Stimulated activated naive CD8-positive, alpha-beta T cell treated with anti-CD3 and anti-CD28 coated beads, Interleukin-15, Interleukin-2, amounts not matched to agents 100 ng/mL and 50 ng/mL, for 24 hours (primary cell): ENCODE results near the gene EIF2AK2.

Source experiments
- H3K27ac Mint-ChIP-seq: one replicate; pipeline ENCODE4 v1.8.0; 2021; ENCODE audit warnings: mild to moderate bottlenecking, mixed read lengths
- H3K27me3 Mint-ChIP-seq: one replicate; pipeline ENCODE4 v1.8.0; 2021; ENCODE audit warnings: mixed read lengths
- H3K36me3 Mint-ChIP-seq: one replicate; pipeline ENCODE4 v1.8.0; 2021; ENCODE audit warnings: low read depth, mixed read lengths
- H3K4me1 Mint-ChIP-seq: one replicate; pipeline ENCODE4 v1.8.0; 2021; ENCODE audit warnings: low read depth, mixed read lengths
- H3K4me3 Mint-ChIP-seq: one replicate; pipeline ENCODE4 v1.8.0; 2021; ENCODE audit warnings: mild to moderate bottlenecking, mixed read lengths
- H3K9me3 Mint-ChIP-seq: one replicate; pipeline ENCODE4 v1.8.0; 2021; ENCODE audit warnings: mixed read lengths

EIF2AK2 gene

DNA sequence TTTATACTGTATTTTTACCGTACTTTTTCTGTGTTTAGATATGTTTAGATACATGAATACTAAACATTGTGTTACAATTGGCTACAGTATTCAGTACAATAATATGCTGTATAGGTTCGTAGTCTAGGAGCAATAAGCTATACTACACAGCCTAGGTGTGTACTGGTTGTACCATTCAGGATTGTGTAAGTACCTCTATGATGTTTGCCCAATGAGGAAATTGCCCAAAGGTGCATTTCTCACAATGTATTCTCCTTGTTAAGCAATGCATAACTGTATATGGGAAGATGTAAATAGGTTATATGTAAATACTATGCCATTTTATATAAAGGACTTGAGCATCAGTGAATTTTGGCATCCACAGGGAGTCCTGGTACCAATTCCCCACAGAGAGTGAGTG, 10.7 kb downstream of the EIF2AK2 start:
- Mint-ChIP-seq H3K4me3 (no peak overlapping the region), H3K27me3 (no peaks in the 10 kb centered on the region), H3K36me3 (peaks cover 54% of the 10 kb centered on the region), H3K4me1 (peaks cover 17% of the 10 kb centered on the region), H3K9me3 (no peaks in the 10 kb centered on the region), H3K27ac (no peak overlapping the region)

GRCh38 chr2:37143974-37144373, 12.8 kb downstream of the EIF2AK2 start:
- Mint-ChIP-seq H3K4me1 (peaks cover 1% of the 10 kb centered on the region), H3K36me3 (peaks cover 63% of the 10 kb centered on the region), H3K27me3 (no peaks in the 10 kb centered on the region), H3K27ac (no peak overlapping the region), H3K9me3 (no peaks in the 10 kb centered on the region), H3K4me3 (no peak overlapping the region)

DNA sequence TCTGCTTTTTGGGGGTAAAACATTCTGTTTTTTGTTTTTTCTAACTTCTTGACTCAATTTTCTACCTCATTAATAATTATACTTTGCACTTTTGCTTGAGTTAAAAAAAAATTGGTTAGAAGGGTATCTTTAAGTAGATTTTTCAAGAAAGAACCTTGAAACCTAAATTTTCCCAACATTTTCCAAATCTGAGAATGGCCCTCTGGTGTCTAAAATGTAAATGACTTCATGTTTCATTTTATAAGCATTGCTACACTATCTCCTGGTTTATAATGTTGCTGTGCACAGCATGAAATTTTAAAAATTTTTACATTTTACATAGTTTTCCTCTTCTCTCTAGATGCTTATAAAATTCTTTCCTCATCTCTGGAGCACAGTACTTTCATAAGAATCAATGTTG, 14.2 kb downstream of the EIF2AK2 start:
- no peak overlapping the region for H3K27ac Mint-ChIP-seq
- no peaks in the 10 kb centered on the region for H3K27me3 Mint-ChIP-seq
- no peak overlapping the region for H3K4me3 Mint-ChIP-seq
- no peaks in the 10 kb centered on the region for H3K4me1 Mint-ChIP-seq
- H3K36me3 Mint-ChIP-seq: peaks cover 60% of the 10 kb centered on the region
- H3K9me3 Mint-ChIP-seq: no peaks in the 10 kb centered on the region

- Mint-ChIP-seq H3K4me1 (no peaks in the 10 kb centered on the region), H3K9me3 (no peaks in the 10 kb centered on the region), H3K36me3 (peaks cover 53% of the 10 kb centered on the region), H3K4me3 (no peak overlapping the region), H3K27ac (no peak overlapping the region), H3K27me3 (no peaks in the 10 kb centered on the region)
Measured at GRCh38 chr2:37132914-37133313, 23.9 kb downstream of the EIF2AK2 start.

GRCh38 chr2:37125416-37125815, 31.4 kb downstream of the EIF2AK2 start:
- H3K36me3 Mint-ChIP-seq: peaks cover 69% of the 10 kb centered on the region
- no peaks in the 10 kb centered on the region for H3K9me3 Mint-ChIP-seq
- no peak overlapping the region for H3K27ac Mint-ChIP-seq
- no peak overlapping the region for H3K4me3 Mint-ChIP-seq
- no peaks in the 10 kb centered on the region for H3K4me1 Mint-ChIP-seq
- H3K27me3 Mint-ChIP-seq: no peaks in the 10 kb centered on the region

GRCh38 chr2:37119157-37119556, 37.6 kb downstream of the EIF2AK2 start:
- no peak overlapping the region for H3K27ac Mint-ChIP-seq
- H3K4me3 Mint-ChIP-seq: no peak overlapping the region
- H3K36me3 Mint-ChIP-seq: peaks cover 61% of the 10 kb centered on the region
- H3K4me1 Mint-ChIP-seq: no peaks in the 10 kb centered on the region
- no peaks in the 10 kb centered on the region for H3K27me3 Mint-ChIP-seq
- H3K9me3 Mint-ChIP-seq: no peaks in the 10 kb centered on the region

DNA sequence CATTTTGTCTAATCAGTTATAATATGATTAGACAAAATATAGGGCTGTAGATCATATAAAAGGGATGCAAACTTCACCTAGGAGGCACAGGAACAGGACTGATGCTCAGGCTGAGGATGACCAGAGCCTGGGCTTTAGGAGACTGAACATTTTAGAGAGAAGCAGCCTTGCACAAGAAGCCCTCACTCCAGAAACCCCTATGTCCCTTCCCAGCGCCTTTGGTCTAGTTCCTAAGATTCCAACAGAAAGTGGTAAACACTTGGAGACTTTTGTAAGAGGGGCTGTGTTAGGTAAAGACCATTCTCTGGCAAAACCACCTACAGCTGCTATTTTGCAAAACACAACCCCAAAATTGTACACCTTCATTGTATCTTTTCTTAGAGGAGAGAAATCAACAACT, 39.2 kb downstream of the EIF2AK2 start:
- no peaks in the 10 kb centered on the region for H3K4me1 Mint-ChIP-seq
- H3K27me3 Mint-ChIP-seq: no peaks in the 10 kb centered on the region
- peaks cover 60% of the 10 kb centered on the region for H3K36me3 Mint-ChIP-seq
- no peak overlapping the region for H3K4me3 Mint-ChIP-seq
- no peak overlapping the region for H3K27ac Mint-ChIP-seq
- H3K9me3 Mint-ChIP-seq: no peaks in the 10 kb centered on the region

- Mint-ChIP-seq H3K9me3 (no peaks in the 10 kb centered on the region), H3K4me3 (no peak overlapping the region), H3K27me3 (no peaks in the 10 kb centered on the region), H3K27ac (no peak overlapping the region), H3K36me3 (peaks cover 70% of the 10 kb centered on the region), H3K4me1 (no peaks in the 10 kb centered on the region)
Measured at GRCh38 chr2:37111958-37112357, 44.8 kb downstream of the EIF2AK2 start.

DNA sequence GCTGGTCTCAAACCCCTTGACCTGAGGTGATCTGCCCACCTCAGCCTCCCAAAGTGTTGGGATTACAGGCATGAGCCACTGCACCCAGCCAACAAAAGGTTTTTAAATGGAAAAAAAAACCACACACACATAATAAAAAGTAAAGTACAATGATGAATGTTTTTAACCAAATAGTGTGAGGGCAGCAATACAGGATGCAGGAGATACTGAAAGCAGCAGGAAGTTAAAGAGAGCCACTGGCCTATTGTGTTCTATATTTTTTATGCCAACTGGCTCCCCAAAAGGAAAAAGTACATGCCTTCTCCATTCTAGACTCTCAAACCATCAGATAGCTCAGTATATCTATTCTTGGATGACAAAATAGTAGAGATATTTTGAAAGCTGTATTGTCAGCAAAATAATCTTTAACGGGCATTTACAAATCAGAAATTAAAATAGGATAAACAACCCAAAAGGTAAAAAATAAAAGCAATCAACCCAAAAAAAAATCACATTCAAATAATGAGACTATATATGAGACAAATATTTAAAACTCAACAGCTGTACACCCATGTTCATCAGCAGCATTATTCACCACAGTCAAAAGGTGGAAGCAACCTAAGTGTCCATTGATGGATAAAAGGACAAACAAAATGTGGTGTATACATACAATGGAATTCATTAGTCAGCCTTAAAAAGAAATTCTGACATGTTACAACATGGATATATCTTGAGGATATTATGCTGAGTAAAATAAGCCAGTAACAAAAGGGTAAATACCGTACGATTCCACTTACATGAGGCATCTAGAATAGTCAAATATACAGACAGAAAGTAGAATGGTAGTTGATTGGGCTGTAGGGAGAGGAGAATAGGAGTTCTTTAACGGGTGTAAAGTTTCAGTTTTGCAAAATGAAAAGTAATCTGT, 46.2 kb downstream of the EIF2AK2 start:
- Mint-ChIP-seq H3K4me1 (no peaks in the 10 kb centered on the region), H3K27me3 (no peaks in the 10 kb centered on the region), H3K27ac (no peak overlapping the region), H3K4me3 (no peak overlapping the region), H3K36me3 (peaks cover 68% of the 10 kb centered on the region), H3K9me3 (no peaks in the 10 kb centered on the region)

DNA sequence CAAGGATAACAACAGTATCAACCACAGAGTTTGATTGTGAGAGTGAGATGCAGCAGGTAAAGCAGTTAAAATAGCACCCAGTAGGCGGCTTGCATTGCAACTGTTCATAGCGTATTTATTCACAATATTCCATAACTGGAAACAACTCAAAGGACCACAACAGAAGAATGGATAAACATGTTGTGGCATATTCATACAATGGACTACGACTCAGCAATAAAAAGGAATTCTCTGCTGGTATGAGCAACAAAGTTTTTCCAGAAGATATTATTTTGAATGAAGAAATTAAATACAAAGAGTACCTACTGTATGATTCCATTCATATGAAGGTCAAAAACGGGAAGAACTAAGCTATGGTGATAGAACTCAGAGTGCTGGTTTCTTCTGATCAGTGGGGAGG, 47.3 kb downstream of the EIF2AK2 start:
- H3K27me3 Mint-ChIP-seq: no peaks in the 10 kb centered on the region
- H3K27ac Mint-ChIP-seq: no peak overlapping the region
- H3K4me1 Mint-ChIP-seq: no peaks in the 10 kb centered on the region
- no peaks in the 10 kb centered on the region for H3K9me3 Mint-ChIP-seq
- H3K36me3 Mint-ChIP-seq: peaks cover 71% of the 10 kb centered on the region
- H3K4me3 Mint-ChIP-seq: no peak overlapping the region

GRCh38 chr2:37105150-37105549, 51.6 kb downstream of the EIF2AK2 start:
- no peak overlapping the region for H3K27ac Mint-ChIP-seq
- H3K4me3 Mint-ChIP-seq: no peak overlapping the region
- no peaks in the 10 kb centered on the region for H3K9me3 Mint-ChIP-seq
- peaks cover 72% of the 10 kb centered on the region for H3K36me3 Mint-ChIP-seq
- no peaks in the 10 kb centered on the region for H3K4me1 Mint-ChIP-seq
- no peaks in the 10 kb centered on the region for H3K27me3 Mint-ChIP-seq

DNA sequence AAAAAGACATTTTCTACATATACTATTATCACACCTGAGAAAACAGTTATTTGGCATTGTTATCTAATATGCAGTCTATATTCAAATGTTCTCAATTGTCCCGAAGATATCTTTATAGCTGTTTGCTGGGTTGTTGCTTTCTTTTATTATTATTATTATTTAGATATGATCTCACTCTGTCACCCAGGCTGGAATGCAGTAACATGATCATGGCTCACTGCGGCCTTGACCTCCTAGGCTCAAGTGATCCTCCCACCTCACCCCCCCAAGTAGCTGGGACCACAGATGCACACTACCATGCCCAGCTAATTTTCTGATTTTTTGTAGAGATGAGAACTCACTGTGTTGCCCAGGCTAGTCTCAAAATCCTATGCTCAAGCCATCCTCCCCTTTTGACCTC, 52.6 kb downstream of the EIF2AK2 start:
- Mint-ChIP-seq H3K36me3 (peaks cover 73% of the 10 kb centered on the region), H3K27ac (no peak overlapping the region), H3K9me3 (no peaks in the 10 kb centered on the region), H3K4me1 (no peaks in the 10 kb centered on the region), H3K27me3 (no peaks in the 10 kb centered on the region), H3K4me3 (no peak overlapping the region)

GRCh38 chr2:37102588-37102987, 54.2 kb downstream of the EIF2AK2 start:
- Mint-ChIP-seq H3K27me3 (no peaks in the 10 kb centered on the region), H3K36me3 (peaks cover 67% of the 10 kb centered on the region), H3K9me3 (no peaks in the 10 kb centered on the region)

DNA sequence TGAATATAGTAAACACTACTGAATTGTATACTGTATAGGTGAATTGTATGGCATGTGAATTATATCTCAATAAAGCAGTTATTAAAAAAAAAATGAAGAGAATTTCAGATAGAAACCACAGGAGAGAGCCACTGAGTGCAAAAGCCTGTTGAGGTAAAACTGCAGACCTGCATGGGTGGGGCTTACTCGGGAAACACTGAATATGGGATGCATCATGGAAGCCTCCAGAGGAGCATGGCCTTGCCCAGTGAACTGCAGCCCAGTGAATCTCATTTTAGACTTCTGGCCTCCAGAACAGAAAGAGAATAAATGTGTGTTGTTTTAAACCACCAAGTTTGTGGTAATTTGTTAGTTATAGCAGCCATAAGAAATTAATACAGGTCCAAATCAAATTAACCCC, 56.7 kb downstream of the EIF2AK2 start:
- H3K27ac Mint-ChIP-seq: no peak overlapping the region
- no peaks in the 10 kb centered on the region for H3K4me1 Mint-ChIP-seq
- no peak overlapping the region for H3K4me3 Mint-ChIP-seq
- H3K36me3 Mint-ChIP-seq: peaks cover 64% of the 10 kb centered on the region
- H3K27me3 Mint-ChIP-seq: no peaks in the 10 kb centered on the region
- H3K9me3 Mint-ChIP-seq: no peaks in the 10 kb centered on the region

More at GRCh38 chr2:37102588-37102987, 54.2 kb downstream of the EIF2AK2 start:
- H3K4me1 Mint-ChIP-seq: no peaks in the 10 kb centered on the region
- H3K4me3 Mint-ChIP-seq: no peak overlapping the region
- H3K27ac Mint-ChIP-seq: no peak overlapping the region

GRCh38 chr2:37098416-37099118, 58.2 kb downstream of the EIF2AK2 start:
- no peak overlapping the region for H3K4me3 Mint-ChIP-seq
- H3K27ac Mint-ChIP-seq: no peak overlapping the region
- H3K9me3 Mint-ChIP-seq: no peaks in the 10 kb centered on the region
- H3K27me3 Mint-ChIP-seq: no peaks in the 10 kb centered on the region
- H3K36me3 Mint-ChIP-seq: peaks cover 64% of the 10 kb centered on the region
- no peaks in the 10 kb centered on the region for H3K4me1 Mint-ChIP-seq
